HG03378 (cell line): ENCODE data around the gene COPZ1.
"Not testable (repeated sequence)": the region's sequence is repeated elsewhere in the genome, so short reads cannot be mapped to it uniquely, and the experiment has no call there.

Experiments
- ATAC-seq: cut with Tn5 transposase; IDR thresholded peaks from one replicate; pipeline ENCODE4 v1.9.1; 2021; ENCODE audit warnings: mild to moderate bottlenecking, moderate library complexity; ENCODE audit not compliant: unreplicated experiment

The COPZ1 gene

DNA sequence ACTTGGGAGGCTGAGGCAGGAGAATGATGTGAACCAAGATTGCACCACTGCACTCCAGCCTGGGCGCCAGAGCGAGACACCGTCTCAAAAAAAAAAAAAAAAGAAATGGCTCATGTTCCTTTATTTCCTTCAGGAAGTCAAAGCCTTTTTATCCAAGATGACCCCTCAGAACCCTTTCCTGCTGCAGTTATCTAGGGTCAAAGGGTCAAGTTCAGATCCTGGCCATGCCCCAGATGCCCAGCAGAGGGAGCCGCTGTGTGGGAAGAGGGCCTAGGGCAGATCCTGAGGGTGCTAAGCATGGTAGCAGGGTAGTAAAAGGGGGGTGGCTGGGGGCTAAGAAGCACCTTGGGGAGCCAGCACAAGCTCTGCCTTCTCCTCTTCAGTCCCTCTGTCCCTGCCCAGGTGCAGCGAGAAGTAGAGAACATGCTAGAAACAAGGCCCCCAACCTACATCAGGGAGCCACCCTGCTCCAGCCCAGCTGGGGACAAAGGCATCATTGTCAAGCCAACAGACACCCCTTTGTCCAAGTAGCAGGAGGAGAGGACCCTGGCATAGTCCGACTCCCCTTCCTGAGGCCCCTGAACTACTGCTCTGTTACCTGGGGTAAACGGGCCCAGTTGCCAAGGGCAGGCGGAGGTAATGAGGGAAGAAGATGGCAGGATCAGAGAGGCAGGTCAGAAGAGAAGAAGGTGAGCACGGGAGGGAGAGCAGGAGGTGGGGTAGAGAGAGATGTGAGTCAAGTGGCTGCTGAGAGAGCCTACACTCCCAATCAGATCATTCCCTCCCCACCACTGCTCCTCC lies 30.6 kb upstream of the COPZ1 start:
- ATAC-seq: no peak

- no peak for ATAC-seq
Observed at GRCh38 chr12:54294953-54295566, 29.9 kb upstream of the COPZ1 start.

DNA sequence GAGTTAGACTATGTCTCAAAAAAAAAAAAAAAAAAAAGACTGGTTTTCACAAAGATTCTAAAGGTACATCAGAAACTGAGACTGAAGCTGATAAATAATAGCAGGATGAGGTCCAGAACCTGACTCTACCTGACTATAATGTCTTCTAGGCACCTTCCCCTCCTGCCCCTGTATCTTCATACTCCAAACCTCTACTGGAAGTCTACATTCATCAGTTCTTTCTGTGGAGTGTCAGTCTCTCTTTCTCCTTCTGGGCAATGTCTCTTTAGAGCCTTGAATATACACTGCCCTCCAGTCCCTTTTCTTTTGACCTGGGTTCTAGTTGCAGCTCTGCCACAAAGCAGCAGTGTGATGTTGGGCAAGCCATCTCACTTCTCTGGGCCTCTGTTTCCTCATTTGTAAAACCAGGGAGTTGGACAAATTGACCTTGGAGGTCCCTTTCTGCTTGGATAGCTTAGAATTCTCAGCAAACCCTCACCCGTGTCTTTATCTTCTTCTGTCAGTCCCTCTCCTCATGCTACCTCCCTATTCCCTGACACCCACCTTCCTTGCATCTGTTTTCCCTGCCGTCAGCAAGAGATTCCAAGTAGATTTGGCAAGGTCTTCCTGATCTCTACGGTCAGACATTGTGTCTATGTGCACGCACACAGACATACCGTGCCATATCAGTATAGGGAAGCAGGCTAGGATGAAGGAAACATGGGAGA lies 28.4 kb upstream of the COPZ1 start:
- no peak for ATAC-seq

GRCh38 chr12:54298904-54299303 lies 26.0 kb upstream of the COPZ1 start:
- ATAC-seq: no peak

- ATAC-seq: no peak
Observed at GRCh38 chr12:54299515-54300224, 25.3 kb upstream of the COPZ1 start.

GRCh38 chr12:54300225-54300731 lies 24.7 kb upstream of the COPZ1 start:
- no peak for ATAC-seq

DNA sequence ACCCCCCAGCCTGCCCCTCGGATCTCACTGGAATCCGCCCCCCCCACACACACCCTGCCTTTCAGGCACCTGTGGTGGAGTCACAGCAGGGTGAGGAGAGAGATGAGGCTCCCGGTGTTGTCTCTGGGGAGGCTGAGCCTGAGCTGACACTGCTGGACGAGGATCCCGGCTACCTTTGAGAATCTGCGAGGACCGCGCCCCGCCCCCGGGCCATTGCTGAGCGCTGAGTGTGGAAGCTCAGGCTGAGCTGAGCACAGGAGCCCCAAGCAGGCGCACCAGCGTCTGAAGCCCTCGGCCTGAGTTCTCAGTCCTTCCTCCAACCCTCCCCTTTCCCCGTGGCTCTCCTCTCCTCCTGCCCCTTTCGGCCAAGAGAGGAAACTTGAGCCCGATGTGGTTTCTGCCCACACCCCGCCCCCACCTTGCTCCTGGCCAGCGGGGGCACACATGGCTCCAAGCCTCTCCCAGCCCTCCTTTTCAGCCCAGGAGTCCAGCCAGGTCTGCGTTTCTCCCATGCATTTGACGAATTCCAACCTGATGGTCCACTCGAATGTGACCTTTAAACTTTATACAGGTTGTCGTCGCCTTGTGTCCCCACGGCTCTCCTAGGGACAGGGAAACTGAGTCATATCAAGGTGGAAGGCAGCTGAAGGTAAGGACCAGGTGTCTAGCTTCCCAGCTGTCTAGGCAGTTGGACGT lies 24.1 kb upstream of the COPZ1 start, which contains the start of gene NFE2:
TSS of gene NFE2 (minus strand) at position 284 of the 696 bp plus-strand sequence. CDS start 5,767 bp downstream, outside the sequence.
- no peak for ATAC-seq

GRCh38 chr12:54301428-54302048 lies 23.4 kb upstream of the COPZ1 start:
- no peak for ATAC-seq

DNA sequence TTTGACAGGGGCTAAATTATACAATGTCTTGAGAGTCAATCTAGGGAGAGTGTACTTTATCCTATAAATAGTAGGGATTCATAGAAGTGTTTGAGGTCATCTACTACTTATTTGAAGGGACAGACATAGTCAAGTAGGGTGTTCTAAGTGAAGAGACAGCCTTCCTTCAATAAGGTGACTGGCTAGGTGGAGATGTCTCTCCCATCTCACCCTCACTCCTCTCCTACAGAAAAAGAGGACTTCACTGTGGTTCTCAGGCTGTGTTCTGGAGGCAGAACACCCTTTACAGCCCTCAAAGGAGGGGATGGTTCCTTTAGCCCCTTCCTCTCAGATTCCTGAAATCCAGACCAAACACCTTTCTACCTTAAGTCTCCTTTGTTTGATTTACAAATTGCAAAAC lies 21.3 kb upstream of the COPZ1 start:
- ATAC-seq: no peak

- ATAC-seq: no peak
Observed at GRCh38 chr12:54304187-54304810, 20.6 kb upstream of the COPZ1 start.

DNA sequence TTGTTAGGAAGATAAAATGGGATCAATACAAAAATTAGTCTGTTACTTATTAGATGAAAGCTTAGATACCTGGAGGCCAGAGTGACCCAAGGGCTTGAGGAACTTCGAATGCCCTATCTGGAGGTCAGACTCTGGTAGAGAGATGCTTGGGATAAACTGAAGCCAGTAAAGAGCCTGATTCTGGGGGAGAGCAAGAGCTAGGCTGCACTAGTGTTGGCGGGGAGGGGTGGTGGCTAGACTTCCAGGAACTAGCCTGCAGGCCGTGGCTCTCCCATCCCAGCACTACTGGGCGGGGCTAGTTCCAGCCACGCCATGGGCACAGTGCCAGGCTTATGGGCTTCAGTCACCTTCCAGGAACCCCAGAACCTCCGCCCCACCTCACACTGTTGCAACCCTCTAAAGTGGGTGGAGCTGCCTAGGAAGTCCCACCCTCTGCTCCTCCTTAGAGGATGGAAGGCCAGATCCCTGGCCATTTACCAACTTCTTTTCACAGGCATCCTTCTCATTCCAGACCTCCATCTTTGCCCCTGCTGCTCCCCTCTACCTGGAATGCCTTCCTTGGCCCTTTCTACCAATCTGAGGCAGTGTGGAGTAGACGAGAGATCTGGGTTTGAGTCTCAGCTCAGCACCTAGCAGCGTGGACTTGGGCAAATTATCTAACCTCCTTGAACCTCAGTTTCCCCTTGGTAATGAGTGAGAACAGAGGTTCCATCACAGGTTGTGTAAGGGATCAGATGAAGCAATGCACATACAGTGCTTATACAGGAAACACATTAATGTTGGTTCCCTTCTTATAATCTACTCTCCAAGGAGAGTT lies 17.8 kb upstream of the COPZ1 start:
- ATAC-seq: no peak

- no peak for ATAC-seq
Observed at GRCh38 chr12:54311051-54311450, 13.9 kb upstream of the COPZ1 start.

DNA sequence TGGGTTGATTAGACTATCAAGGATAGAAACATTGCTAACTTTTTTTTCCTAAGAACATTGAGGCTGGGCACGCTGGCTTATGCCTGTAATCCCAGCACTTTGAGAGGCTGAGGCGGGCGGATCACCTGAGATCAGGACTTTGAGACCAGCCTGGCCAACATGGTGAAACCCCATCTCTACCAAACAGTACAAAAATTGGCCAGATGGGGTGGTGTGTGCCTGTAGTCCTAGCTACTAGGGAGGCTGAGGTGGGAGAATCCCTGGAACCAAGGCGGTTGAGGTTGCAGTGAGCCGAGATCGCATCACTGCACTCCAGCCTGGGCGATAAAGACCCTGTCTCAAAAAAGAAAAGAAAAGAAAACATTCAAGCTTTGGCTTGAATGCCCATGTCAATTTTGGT lies 12.6 kb upstream of the COPZ1 start:
- ATAC-seq: not testable (repeated sequence)

GRCh38 chr12:54321363-54321762 lies 3.6 kb upstream of the COPZ1 start:
- no peak for ATAC-seq

- ATAC-seq: not testable (repeated sequence)
Observed at GRCh38 chr12:54325442-54326109, 645 bp downstream of the COPZ1 start.

DNA sequence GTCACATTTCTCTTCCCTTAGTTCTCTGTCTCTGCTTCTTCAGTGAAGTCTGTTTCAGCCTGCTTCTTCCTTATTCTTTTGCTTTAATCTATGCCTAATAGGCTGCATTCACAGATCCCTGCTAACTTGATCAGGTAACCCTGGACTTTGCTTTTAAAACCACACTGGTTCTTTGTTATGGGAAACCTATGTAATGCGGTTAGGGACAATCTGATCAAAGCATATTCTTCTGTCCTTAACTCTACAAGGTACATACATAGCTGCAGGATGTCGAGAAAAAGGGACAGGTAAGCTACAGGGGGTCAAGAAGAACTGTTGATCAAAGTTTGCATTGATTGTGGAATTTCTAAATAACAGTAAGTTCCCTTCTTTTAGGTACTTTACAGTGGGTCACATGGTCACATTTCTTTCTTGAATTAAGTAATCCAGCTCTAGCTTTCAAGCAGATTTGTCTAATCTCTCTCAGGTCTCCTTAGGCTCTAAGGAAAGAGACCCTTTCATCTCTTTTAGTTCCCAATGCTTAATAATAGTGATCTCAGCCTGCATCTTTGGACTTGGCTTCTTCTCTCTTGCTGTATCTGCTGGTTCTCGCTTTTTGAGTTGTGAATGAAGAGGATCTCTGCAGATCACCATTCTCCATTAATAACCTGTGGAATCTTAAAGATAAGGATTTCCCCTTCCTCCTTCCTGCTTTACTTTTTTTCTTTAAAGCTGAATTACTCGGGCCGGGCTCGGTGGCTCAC lies 3.8 kb downstream of the COPZ1 start:
- no peak for ATAC-seq

GRCh38 chr12:54329759-54330158 lies 4.8 kb downstream of the COPZ1 start:
- ATAC-seq: no peak
